Gastroesophageal sphincter (tissue), 3 donors: ENCODE results near the gene SMG7.

ENCODE experiments used
- EP300 ChIP-seq: sonication (generic); formaldehyde crosslinking; IDR thresholded peaks from one replicate; pipeline ENCODE4 v1.6.1; 2017; ENCODE audit warnings: antibody characterized with exemption, mild to moderate bottlenecking
- POLR2A ChIP-seq, 2 donors: fragments of 450-650 bp; IDR thresholded peaks; one replicate each; pipeline ENCODE4 v1.6.1; 2017; ENCODE audit warnings: antibody characterized with exemption in 2 of 2, mild to moderate bottlenecking in 2 of 2, moderate library complexity in 1 of 2
- POLR2AphosphoS5 ChIP-seq: sonication (generic); formaldehyde crosslinking; IDR thresholded peaks from one replicate; pipeline ENCODE4 v1.6.1; 2017; ENCODE audit warnings: antibody characterized with exemption
- TF ChIP-seq, protein P1 (sequence below), 4 experiments: fragments of 200-600 bp in 2 of 4; fragments of 450-650 bp in 2 of 4; sonication (generic) in 1 of 4; IDR thresholded peaks; one replicate each; pipeline ENCODE4 v1.5.1; 2017 to 2019; ENCODE audit warnings: antibody characterized with exemption in 4 of 4, mild to moderate bottlenecking in 2 of 4, moderate library complexity in 2 of 4

DNA sequence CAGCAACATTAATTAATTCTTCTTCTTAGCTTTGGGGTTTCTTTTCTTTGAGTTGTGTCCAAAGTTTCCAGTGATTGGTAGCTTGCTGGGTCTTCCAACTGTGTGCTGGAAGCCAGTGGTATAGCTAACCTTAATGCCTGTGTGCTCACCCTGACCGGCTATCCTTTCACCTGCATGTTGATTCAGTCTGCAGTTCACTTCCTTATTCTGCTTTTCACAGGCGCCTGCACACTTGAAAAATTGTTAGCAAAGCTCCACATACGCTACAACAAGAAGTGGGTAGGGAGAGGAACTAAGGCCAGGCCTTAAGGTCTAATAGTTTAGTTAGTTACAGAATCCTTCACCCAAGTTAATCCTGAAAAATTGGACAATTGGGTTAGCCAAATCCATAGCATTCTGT, 82.3 kb downstream of the SMG7 start:
- TF ChIP-seq, protein P1, sequence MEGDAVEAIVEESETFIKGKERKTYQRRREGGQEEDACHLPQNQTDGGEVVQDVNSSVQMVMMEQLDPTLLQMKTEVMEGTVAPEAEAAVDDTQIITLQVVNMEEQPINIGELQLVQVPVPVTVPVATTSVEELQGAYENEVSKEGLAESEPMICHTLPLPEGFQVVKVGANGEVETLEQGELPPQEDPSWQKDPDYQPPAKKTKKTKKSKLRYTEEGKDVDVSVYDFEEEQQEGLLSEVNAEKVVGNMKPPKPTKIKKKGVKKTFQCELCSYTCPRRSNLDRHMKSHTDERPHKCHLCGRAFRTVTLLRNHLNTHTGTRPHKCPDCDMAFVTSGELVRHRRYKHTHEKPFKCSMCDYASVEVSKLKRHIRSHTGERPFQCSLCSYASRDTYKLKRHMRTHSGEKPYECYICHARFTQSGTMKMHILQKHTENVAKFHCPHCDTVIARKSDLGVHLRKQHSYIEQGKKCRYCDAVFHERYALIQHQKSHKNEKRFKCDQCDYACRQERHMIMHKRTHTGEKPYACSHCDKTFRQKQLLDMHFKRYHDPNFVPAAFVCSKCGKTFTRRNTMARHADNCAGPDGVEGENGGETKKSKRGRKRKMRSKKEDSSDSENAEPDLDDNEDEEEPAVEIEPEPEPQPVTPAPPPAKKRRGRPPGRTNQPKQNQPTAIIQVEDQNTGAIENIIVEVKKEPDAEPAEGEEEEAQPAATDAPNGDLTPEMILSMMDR (IDR thresholded peaks at IDR 0.05) = no peak
- TF ChIP-seq POLR2AphosphoS5 = no peak
- no peak for TF ChIP-seq POLR2A (IDR thresholded peaks at IDR 0.05)
- TF ChIP-seq EP300 = no peak
